H1 (cell line): Measurements from ENCODE around the gene KLHL33.
A peak's percentile ranks its signal among the peaks of the same experiment; 100 is the strongest.

ENCODE experiments used
- CHD1 ChIP-seq: IDR thresholded peaks from 2 replicates; pipeline ENCODE4 v1.6.1; 2012; ENCODE audit warnings: low read depth, low read length, improper control_type of control experiment
- CTCF ChIP-seq, 3 experiments: IDR thresholded peaks; 1 replicate in 2 of 3; 2 replicates in 1 of 3; pipeline versions ENCODE4 v1.5.1 to v1.6.1; 2011; ENCODE audit warnings: low read length in 3 of 3, mild to moderate bottlenecking in 3 of 3, inconsistent platforms in 2 of 3, low read depth in 1 of 3, moderate library complexity in 1 of 3; ENCODE audit not compliant: insufficient read depth in 1 of 3; ENCODE audit errors: control extremely low read depth in 1 of 3
- E2F6 ChIP-seq: IDR thresholded peaks from 2 replicates; pipeline ENCODE4 v1.6.1; 2012; ENCODE audit warnings: inconsistent platforms
- EP300 ChIP-seq, 2 experiments: IDR thresholded peaks; 1 replicate in 1 of 2; 2 replicates in 1 of 2; pipeline ENCODE4 v1.6.1; 2011 to 2012; ENCODE audit warnings: low read depth in 2 of 2, low read length in 2 of 2, mild to moderate bottlenecking in 2 of 2, borderline replicate concordance in 1 of 2, inconsistent platforms in 1 of 2, moderate library complexity in 1 of 2
- GABPA ChIP-seq: IDR thresholded peaks from 2 replicates; pipeline ENCODE4 v1.6.1; 2011; ENCODE audit warnings: mild to moderate bottlenecking, low read length, moderate library complexity, borderline replicate concordance; ENCODE audit not compliant: insufficient read depth
- HDAC6 ChIP-seq: IDR thresholded peaks from one replicate; pipeline ENCODE4 v1.7.1; 2012; ENCODE audit warnings: low read depth, mild to moderate bottlenecking, inconsistent platforms, low read length, moderate library complexity
- MAX ChIP-seq: IDR thresholded peaks from 2 replicates; pipeline ENCODE4 v1.6.1; 2012; ENCODE audit warnings: inconsistent platforms
- NRF1 ChIP-seq: IDR thresholded peaks from 2 replicates; pipeline ENCODE4 v1.6.1; 2011; ENCODE audit warnings: mild to moderate bottlenecking, low read depth, low read length, improper control_type of control experiment
- POLR2A ChIP-seq, 2 experiments: IDR thresholded peaks; 1 replicate in 1 of 2; 2 replicates in 1 of 2; pipeline ENCODE4 v1.6.1; 2011; ENCODE audit warnings: low read depth in 2 of 2, low read length in 2 of 2, mild to moderate bottlenecking in 2 of 2; ENCODE audit errors: control extremely low read depth in 1 of 2
- RNF2 ChIP-seq: fragments of 200-900, 300-1000 bp; sonication (generic); IDR thresholded peaks from 2 replicates; pipeline ENCODE4 v1.7.1; 2016; ENCODE audit warnings: borderline replicate concordance, low read depth, mild to moderate bottlenecking, antibody characterized with exemption, low read length; ENCODE audit not compliant: poor library complexity, severe bottlenecking; ENCODE audit errors: missing control alignments
- SUZ12 ChIP-seq: fragments of 200-600 bp; sonication (generic); IDR thresholded peaks from 2 replicates; pipeline ENCODE4 v1.6.1; 2012; ENCODE audit warnings: mild to moderate bottlenecking, inconsistent platforms, low read length, moderate library complexity, mixed read lengths
- USF2 ChIP-seq: IDR thresholded peaks from 2 replicates; pipeline ENCODE4 v1.6.1; 2011; ENCODE audit warnings: low read length, improper control_type of control experiment
- YY1 ChIP-seq: IDR thresholded peaks from 2 replicates; pipeline ENCODE4 v1.6.1; 2011; ENCODE audit warnings: low read depth, mild to moderate bottlenecking, low read length

- TF ChIP-seq EP300 (IDR thresholded peaks at IDR 0.05; ENCODE audit: borderline replicate concordance in 1 of 2, low read depth in 2 of 2, low read length in 2 of 2) = no peak
- no peak for TF ChIP-seq RNF2
- TF ChIP-seq CTCF (IDR thresholded peaks at IDR 0.05; ENCODE audit: control extremely low read depth in 1 of 3, insufficient read depth in 1 of 3, low read depth in 1 of 3, low read length in 3 of 3) = no peak
- TF ChIP-seq USF2 = peak; percentile 99
- peak; percentile 55 for TF ChIP-seq NRF1
- TF ChIP-seq YY1 = no peak
- peak; percentile 97 for TF ChIP-seq MAX
- TF ChIP-seq E2F6 = peak; percentile 92
- no peak for TF ChIP-seq HDAC6
- TF ChIP-seq GABPA = no peak
- peak; percentile 71 to 80 for TF ChIP-seq POLR2A (IDR thresholded peaks at IDR 0.05; ENCODE audit: control extremely low read depth in 1 of 2, low read depth in 2 of 2, low read length in 2 of 2)
- no peak for TF ChIP-seq SUZ12
- no peak for TF ChIP-seq CHD1
These were observed 25.5 kb upstream of the KLHL33 start, which contains the start of gene PIP4P1 for GRCh38 chr14:20461225-20462141.
